AG08396 (cell line): Measurements from ENCODE around the gene YPEL4.
"Not testable (repeated sequence)": the region's sequence is repeated elsewhere in the genome, so short reads cannot be mapped to it uniquely, and the experiment has no call there.

Experiments
- DNase-seq: peaks from one replicate; pipeline ENCODE4 v3.0.0; 2012; ENCODE audit warnings: low spot score, mixed read lengths

The YPEL4 gene

DNA sequence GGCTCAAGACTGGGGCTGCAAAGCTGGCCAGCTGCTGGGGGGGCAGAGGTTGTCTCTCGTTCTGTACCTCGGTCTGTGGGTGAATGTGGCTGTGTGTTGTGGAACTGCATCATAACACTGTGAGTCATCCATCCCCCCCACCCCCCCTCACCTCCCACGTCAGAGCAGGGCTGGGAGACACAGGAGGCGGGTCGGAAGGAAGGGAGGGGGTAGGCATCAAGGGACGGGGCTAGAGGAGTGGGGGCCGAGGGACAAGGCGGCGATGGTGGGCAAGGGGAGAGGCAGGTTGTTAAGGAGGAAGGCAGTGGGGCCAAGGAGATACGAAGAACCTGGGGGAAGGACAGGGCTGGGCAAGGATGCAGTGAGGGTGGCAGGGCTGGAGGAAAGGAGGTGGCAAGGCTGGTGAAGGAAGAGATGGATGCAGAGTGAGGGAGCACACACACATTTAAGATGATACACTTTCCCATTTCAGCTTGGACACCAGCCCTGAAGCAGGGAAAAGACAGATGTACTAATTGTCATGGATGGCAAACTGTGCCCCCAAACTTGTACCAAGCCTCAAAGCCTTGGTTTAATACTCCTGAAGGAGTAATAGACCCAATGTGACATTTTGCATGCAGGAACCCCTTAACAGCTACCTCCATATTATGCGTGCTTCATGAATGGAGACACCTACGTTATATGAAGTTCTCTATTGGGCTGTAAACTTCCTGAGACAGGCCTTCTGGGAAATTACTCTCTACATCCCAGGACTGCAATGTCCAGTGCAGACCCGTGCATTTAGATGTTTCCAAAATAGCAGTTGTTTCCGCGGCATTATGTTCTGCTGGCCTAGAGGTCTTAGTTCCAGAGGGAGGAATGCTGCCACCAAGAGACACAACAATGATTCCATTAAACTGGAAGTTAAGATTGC lies at the start of gene YPEL4:
YPEL4 (minus strand) TSS at position 87 of the 913 bp plus-strand sequence. CDS start 2,805 bp downstream, outside the sequence.
- peak; percentile 83 for DNase-seq

DNA sequence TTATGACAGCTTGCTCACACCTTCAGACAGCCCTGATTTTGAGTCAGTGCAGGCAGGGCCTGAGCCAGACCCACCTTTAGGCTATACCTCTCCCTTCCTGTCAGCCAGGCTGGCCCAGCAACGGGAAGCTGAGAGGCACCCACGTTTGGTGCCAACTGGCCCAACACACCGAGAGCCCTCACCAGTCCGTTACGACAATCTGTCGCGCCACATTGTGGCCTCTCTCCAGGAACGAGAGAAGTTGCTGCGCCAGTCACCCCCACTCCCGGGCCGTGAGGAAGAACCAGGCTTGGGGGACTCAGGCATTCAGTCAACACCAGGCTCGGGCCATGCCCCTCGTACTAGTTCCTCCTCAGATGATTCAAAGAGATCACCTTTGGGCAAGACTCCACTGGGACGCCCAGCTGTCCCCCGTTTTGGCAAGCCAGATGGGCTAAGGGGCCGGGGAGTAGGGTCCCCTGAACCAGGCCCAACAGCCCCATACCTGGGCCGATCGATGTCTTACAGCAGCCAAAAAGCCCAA lies 49.2 kb upstream of the YPEL4 start:
- DNase-seq, result no peak

- not testable (repeated sequence) for DNase-seq
These were observed 40.8 kb upstream of the YPEL4 start for GRCh38 chr11:57690474-57690873.

GRCh38 chr11:57681168-57681567 lies 31.5 kb upstream of the YPEL4 start:
- DNase-seq, result no peak

- no peak for DNase-seq
These were observed 30.8 kb upstream of the YPEL4 start for GRCh38 chr11:57680552-57680874.

DNA sequence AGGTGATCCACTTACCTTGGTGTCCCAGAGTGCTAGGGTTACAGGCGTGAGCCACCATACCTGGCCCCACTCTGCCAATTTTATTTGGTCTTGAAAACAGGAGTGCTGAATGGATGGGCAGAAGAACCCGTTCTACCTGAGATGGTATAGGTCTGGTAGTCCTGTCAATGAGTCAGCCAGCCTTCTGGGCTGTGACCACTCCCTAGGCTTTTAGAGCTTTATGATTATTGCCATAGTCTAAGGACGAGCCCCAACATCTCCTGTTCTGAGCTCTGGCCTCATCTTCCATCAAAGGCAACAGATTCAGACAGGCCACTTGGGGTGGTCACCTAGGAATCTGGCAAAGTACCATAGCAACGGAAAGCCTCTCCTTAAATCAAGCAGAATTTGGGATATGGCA lies 29.7 kb upstream of the YPEL4 start:
- DNase-seq, result no peak

DNA sequence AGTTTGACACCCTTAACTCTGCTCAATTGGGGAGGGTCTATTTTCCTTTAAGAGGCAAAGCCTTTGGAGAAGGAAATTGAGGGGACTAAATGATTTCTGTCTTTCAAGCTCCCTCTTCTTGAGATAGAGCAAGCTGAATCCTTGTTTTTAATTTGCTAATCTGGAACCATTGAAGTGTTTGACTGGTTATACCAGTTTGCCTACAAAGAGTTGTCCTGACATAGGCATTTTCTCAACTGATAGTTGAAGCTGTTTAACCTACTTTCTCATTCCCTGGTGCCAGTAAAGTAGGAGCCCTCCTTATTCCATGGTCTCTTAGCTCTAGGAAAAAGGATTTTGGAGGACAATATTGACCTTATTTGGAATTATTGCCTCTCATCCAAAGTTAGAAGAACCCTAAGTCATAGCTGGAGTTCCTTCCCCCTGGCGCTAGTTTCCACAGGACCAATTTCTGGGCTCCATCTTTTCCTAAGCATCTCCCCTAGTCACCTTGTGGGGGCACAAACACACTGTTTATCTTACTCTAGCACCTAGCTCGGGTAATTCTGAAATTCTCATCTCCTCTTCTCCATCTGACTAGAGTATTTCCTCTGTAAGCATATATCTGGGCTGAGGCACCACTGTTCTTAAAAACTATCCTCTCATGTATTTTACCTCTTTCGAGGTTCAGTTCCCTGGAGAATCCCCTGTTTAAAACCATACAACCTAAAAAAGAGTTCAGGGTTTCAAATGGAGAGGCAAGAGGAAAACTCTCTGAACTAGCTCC lies 25.6 kb upstream of the YPEL4 start:
- no peak for DNase-seq

- DNase-seq, result no peak
These were observed 24.5 kb upstream of the YPEL4 start for GRCh38 chr11:57674251-57674650.

DNA sequence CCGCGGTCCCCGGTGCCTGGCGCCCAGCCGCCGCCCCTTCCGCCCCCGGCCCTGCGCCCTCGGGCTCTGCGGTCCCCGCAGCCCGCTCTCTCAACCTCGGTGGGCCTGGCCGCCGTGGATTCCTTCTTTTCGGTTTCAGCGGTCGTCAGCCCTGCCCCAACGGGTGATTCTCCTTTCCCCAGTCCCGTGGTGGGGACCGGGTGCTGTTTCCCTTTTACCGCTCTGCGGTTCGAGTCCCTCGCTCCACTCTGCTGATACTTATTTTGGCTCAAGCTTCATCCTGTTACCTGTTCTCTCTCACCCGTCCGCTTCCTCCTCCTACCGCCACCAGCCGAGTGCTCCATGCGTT lies 18.7 kb upstream of the YPEL4 start:
- DNase-seq, result peak; percentile 43

GRCh38 chr11:57667736-57668433 lies 18.2 kb upstream of the YPEL4 start, which contains the start of gene ZDHHC5:
ZDHHC5 (plus strand) TSS chr11:57668114; CDS start chr11:57673091, 4,977 bp downstream.
- DNase-seq, result peak; percentile 99

DNA sequence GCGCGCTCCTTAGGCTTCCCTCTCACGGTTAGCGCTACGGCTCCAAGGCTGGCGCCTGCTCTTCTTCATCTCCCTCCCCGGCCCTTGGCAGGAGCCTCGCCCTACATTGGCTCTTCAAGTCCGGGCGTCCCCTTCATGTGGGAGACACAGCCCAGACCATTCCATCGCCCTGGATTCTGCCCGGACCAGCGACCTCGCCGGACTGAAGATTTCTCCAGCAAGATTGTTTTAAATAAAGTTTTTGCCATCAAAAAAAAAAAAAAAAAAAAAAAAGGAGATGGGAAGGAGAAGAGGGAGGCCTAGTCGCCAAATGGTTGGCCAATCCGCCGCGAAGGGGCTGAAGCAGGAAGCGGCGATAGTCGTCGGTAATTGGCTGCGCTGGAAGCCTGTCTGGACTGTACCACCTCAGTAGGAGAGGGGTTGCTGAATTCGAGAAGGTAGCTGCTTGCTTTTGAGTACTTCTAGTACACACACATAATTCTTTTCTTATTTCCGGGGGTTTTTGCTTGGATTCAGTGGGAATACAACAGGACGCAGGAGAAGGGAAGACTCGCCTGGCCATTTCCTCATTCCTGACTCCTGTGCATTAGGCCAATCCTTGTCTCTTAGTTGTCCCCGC lies 17.5 kb upstream of the YPEL4 start:
- DNase-seq, result peak; percentile 96

- DNase-seq, result no peak
These were observed 14.3 kb upstream of the YPEL4 start for GRCh38 chr11:57663975-57664374.

DNA sequence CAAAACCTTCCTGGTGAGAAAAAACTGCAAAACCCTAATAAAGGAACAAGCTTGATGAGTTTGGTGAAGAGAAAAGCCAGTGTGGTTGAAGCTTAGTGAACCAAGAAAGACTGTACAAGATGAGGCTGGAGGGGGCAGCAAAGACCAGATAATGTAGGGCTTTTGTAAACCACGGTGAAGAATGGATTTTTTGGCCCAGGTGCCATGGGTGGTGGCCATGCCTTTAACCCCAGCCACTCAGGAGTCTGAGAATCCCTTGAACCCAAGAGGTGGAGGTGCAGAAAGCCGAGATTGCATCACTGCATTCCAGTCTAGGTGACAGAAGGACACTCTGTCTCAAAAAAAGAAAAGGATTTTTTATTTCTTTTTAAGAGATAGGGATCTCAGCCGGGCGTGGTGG lies 13.2 kb upstream of the YPEL4 start:
- no peak for DNase-seq

DNA sequence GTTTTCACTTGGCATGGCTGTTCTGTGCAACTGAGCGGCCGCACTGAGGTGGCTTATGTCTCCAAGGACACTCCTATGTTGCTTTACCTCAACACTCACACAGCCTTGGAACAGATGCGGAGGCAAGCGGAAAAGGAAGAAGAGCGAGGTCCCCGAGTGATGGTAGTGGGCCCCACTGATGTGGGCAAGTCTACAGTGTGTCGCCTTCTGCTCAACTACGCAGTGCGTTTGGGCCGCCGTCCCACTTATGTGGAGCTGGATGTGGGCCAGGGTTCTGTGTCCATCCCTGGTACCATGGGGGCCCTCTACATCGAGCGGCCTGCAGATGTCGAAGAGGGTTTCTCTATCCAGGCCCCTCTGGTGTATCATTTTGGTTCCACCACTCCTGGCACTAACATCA lies 10.0 kb upstream of the YPEL4 start:
- no peak for DNase-seq

DNA sequence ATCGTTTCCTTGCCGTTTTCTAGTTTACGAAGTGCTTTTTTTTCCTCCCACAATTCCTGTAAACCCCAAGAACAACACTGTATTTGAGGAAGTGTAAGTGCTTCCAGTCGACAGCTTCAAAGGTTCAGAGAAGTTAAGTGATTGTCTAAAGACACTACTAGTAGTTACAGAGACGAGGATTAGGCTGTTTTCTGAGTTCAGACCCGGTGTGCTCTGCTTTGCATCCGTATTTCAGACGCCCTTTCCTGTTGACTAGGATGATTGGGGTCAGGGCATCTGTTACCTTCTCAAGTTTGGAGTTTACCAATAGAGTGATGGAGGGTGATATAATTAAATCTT lies 8.3 kb upstream of the YPEL4 start:
- no peak for DNase-seq

DNA sequence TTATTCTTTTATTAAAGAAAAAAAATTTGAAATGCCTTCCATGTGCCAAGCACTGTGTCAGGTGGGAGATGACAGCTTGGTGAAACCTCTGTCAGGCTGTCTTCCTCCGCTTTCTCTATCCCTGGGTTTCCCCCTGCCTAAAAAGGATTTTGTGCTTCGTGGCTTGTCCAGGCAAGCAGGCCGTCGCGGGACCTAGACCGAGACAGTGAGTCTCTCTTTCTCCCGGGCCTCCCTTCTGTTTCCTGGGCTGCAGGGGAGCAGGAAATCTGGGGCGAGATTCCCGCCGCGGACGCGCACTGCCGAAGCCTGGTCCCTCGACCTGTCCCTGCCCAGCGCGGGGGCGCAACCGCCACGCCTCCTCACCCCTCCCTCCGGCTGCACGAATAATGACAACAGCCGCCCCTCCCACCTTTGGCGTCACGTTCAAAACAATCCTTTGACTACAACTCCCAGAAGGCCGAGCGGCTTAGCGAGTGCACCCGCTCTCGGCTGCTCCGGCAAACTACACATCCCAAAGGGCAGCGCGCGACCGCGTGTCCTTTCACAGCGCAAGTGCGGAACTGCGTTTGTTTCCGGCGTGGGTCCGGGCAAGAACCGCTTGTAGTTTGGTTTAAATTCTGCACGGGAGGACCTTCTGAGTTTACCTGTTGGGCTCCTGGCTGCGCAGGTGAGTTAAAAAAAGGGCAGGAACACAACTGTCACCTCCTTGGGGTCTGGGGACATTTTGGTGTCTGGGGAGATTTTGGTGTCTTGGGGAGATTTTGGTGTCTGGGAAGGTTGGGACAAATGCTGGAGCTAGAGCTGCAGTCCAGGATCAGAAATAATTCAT lies 7.7 kb upstream of the YPEL4 start, which contains the start of gene CLP1:
CLP1 (plus strand) TSS at position 569 of the 829 bp plus-strand sequence. CDS start 1,715 bp downstream, outside the sequence.
- peak; percentile 93 for DNase-seq

GRCh38 chr11:57656885-57657193 lies 7.1 kb upstream of the YPEL4 start:
- no peak for DNase-seq

- DNase-seq, result no peak
These were observed 3.5 kb upstream of the YPEL4 start for GRCh38 chr11:57653163-57653562.

- DNase-seq, result no peak
These were observed 3.0 kb upstream of the YPEL4 start for GRCh38 chr11:57652662-57653061.

GRCh38 chr11:57652230-57652629 lies 2.5 kb upstream of the YPEL4 start:
- DNase-seq, result not testable (repeated sequence)

DNA sequence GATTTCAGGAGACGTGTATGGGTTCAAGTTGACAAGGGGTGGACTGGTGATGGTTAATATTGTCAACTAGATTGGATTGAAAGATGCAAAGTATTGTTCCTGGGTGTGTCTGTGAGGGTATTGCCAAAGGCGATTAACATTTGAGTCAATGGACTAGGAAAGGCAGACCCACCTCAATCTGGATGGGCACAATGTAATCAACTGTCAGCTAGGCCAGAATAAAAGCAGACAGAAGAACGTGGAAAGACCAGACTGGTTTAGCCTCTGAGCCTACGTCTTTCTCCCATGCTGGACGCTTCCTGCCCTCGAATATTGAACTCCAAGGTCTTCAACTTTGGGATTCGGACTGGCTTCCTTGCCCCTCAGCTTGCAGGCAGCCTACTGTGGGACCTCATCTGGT lies 1.7 kb upstream of the YPEL4 start:
- DNase-seq, result no peak
